ENCODE measurements around the gene SLC2A2.

The SLC2A2 gene
- total RNA-seq, result 0 reads per million in 3 donors

DNA sequence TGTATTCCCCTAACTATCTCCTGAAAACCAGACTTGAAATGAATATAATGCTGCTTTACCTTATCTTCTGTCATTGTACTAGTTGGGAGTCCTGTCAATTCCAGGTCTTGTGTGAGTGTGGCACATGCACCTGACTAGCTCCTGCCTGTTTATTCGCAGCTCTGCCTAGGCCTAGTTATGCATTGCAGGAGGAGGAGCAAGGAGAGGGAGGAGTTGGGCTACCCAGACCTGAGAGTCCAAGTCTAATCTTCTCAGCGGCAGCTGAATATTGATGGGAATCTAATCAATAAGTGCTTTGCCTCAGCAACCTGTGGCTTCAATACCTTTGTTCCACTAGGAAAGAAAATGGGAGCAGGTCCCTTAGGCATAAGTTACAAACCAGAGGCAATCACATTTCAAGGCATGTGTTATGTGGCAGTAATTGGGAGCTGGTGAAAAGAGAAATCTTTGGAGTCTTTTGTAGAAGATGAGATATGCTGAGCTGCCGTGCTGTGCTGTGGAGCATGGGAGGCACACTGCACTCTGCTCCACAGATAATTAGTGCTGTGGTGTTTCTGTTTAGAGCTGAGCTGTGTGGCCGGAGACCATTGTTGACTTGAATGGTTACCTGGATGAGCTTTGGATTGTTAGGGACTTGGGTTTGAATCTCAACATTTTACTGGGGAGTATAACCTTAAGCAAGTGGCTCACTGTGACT, at the start of gene SLC2A2:
SLC2A2 (minus strand) TSS at position 124 of the 697 bp plus-strand sequence; CDS start at position 74, 50 bp downstream.
- Histone ChIP-seq H3K4me3 (ENCODE audit: insufficient read depth, low read depth, low read length, poor library complexity, severe bottlenecking) (no peak within 1 kb of the TSS), H3K4me1 (ENCODE audit: control insufficient read depth, insufficient read depth, low read length, poor library complexity, severe bottlenecking) (no peaks in the 10 kb centered on the region), H3K27me3 (replicated peaks; ENCODE audit: control insufficient read depth, insufficient read depth, low read length, poor library complexity, severe bottlenecking) (peaks cover 6% of the 10 kb centered on the region), H3K27ac (ENCODE audit: insufficient read depth, low read length, poor library complexity, severe bottlenecking) (no peak within 1 kb of the TSS), H3K9me3 (ENCODE audit: control insufficient read depth, low read length) (no peaks in the 10 kb centered on the region), H3K36me3 (ENCODE audit: control insufficient read depth, insufficient read depth, low read length) (no peaks in the 10 kb centered on the region)
- DNase-seq, result no peak

DNA sequence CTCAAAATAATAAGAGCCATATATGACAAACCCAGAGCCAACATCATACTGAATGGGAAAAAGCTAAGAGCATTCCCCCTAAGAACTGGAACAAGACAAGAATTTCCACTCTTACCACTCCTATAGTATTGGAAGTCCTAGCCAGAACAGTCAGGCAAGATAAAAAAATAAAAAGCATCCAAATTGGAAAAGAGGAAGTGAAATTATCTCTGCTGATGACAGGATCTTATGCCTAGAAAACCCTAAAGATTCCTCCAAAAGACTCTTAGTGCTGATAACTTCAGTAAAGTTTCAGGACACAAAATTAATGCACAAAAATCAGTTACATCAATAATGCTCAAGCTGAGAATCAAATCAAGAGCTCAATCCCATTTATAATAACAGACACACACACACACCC, 45.9 kb upstream of the SLC2A2 start:
- Histone ChIP-seq H3K36me3 (ENCODE audit: control insufficient read depth, insufficient read depth, low read length) (peaks cover 52% of the 10 kb centered on the region), H3K27ac (ENCODE audit: insufficient read depth, low read length, poor library complexity, severe bottlenecking) (no peak overlapping the region), H3K4me1 (ENCODE audit: control insufficient read depth, insufficient read depth, low read length, poor library complexity, severe bottlenecking) (no peaks in the 10 kb centered on the region), H3K4me3 (ENCODE audit: insufficient read depth, low read depth, low read length, poor library complexity, severe bottlenecking) (no peak overlapping the region), H3K9me3 (ENCODE audit: control insufficient read depth, low read length) (no peaks in the 10 kb centered on the region), H3K27me3 (replicated peaks; ENCODE audit: control insufficient read depth, insufficient read depth, low read length, poor library complexity, severe bottlenecking) (no peaks in the 10 kb centered on the region)
- no peak for DNase-seq

DNA sequence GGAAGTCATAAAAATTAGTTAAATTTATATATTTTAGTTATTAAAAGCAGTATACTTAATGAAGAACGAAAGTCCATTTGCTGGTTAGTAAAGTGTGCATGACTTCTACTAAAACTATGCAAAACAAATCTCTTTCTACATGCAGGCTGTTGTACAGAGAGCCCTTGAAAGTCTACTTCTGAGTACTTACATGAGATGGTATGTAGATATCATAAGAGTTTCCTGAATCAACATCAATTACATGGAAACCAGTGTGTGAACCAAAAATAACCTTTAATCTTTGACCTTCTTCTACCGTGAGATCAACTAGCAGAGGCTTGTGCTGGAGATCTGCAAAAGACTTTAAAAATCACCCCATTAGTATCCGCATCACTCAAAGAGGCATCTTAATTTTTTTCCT, 42.1 kb upstream of the SLC2A2 start:
- Histone ChIP-seq H3K27ac (ENCODE audit: insufficient read depth, low read length, poor library complexity, severe bottlenecking) (no peak overlapping the region), H3K4me3 (ENCODE audit: insufficient read depth, low read depth, low read length, poor library complexity, severe bottlenecking) (no peak overlapping the region), H3K9me3 (ENCODE audit: control insufficient read depth, low read length) (no peaks in the 10 kb centered on the region), H3K27me3 (replicated peaks; ENCODE audit: control insufficient read depth, insufficient read depth, low read length, poor library complexity, severe bottlenecking) (no peaks in the 10 kb centered on the region), H3K4me1 (ENCODE audit: control insufficient read depth, insufficient read depth, low read length, poor library complexity, severe bottlenecking) (no peaks in the 10 kb centered on the region), H3K36me3 (ENCODE audit: control insufficient read depth, insufficient read depth, low read length) (peaks cover 61% of the 10 kb centered on the region)
- DNase-seq, result no peak

DNA sequence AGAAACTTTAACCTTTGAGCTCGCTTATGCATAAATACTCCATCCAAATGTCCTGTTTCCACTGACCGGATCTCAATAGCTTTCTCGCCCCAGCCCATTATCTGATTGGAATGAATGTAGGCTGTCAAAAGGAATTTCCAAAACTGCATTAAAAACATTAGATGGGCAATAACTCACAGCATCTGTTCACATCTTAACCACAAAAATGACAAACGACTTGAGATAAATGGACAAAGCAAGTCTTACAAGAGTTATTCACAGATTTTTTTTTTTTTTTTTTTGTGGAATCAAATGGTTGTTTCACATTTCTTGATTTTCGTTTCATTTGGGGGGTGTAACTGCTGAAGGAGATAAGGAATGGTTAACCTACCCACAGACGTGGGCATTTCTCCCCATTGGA, 39.7 kb upstream of the SLC2A2 start:
- Histone ChIP-seq H3K36me3 (ENCODE audit: control insufficient read depth, insufficient read depth, low read length) (peaks cover 57% of the 10 kb centered on the region), H3K4me1 (ENCODE audit: control insufficient read depth, insufficient read depth, low read length, poor library complexity, severe bottlenecking) (no peaks in the 10 kb centered on the region), H3K9me3 (ENCODE audit: control insufficient read depth, low read length) (no peaks in the 10 kb centered on the region), H3K27ac (ENCODE audit: insufficient read depth, low read length, poor library complexity, severe bottlenecking) (no peak overlapping the region), H3K27me3 (replicated peaks; ENCODE audit: control insufficient read depth, insufficient read depth, low read length, poor library complexity, severe bottlenecking) (no peaks in the 10 kb centered on the region), H3K4me3 (ENCODE audit: insufficient read depth, low read depth, low read length, poor library complexity, severe bottlenecking) (no peak overlapping the region)
- no peak for DNase-seq

DNA sequence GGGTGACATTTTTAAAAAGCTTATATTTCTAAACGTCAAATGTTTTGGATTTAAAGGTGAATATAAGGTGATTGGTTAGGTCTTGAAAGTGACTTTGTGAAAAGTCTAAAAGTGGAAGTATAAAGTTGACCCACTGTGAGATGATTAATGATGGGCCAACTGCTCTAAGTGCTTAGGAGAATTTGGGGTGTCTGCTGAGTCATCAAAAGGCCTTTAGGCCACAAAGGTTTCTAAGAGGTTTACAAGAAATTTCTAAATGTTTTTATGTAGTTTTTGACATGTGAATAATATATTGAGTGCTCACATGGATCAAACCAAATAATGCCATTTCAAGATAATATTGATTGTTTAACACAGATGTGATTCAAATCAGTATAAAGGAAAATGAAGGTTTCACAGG, 39.2 kb upstream of the SLC2A2 start:
- Histone ChIP-seq H3K4me1 (ENCODE audit: control insufficient read depth, insufficient read depth, low read length, poor library complexity, severe bottlenecking) (no peaks in the 10 kb centered on the region), H3K4me3 (ENCODE audit: insufficient read depth, low read depth, low read length, poor library complexity, severe bottlenecking) (no peak overlapping the region), H3K27ac (ENCODE audit: insufficient read depth, low read length, poor library complexity, severe bottlenecking) (no peak overlapping the region), H3K9me3 (ENCODE audit: control insufficient read depth, low read length) (no peaks in the 10 kb centered on the region), H3K36me3 (ENCODE audit: control insufficient read depth, insufficient read depth, low read length) (peaks cover 52% of the 10 kb centered on the region), H3K27me3 (replicated peaks; ENCODE audit: control insufficient read depth, insufficient read depth, low read length, poor library complexity, severe bottlenecking) (no peaks in the 10 kb centered on the region)
- DNase-seq, result no peak

DNA sequence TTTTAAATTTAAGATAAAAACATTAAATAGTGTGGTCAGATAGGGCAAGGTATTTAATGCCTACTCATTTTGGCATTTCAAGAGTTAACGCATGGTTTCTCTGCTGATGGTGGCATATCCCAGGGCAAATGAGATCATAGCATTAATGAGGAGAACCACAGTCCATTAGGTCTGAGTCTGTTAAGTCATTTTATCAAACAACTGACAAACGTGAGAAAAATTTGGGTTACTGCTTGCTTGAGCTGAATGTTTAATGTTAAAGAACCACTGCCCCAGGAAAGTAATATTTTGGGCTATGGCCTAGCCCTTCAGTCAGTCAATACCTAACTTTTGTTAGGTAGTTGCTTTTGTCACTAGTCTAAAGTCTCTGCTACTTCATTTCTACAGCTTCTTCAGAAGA, 37.9 kb upstream of the SLC2A2 start:
- H3K4me1 ChIP-seq (ENCODE audit: control insufficient read depth, insufficient read depth, low read length, poor library complexity, severe bottlenecking), result no peaks in the 10 kb centered on the region
- peaks cover 40% of the 10 kb centered on the region for H3K36me3 ChIP-seq (ENCODE audit: control insufficient read depth, insufficient read depth, low read length)
- no peaks in the 10 kb centered on the region for H3K9me3 ChIP-seq (ENCODE audit: control insufficient read depth, low read length)
- H3K4me3 ChIP-seq (ENCODE audit: insufficient read depth, low read depth, low read length, poor library complexity, severe bottlenecking), result no peak overlapping the region
- H3K27me3 ChIP-seq (replicated peaks; ENCODE audit: control insufficient read depth, insufficient read depth, low read length, poor library complexity, severe bottlenecking), result no peaks in the 10 kb centered on the region
- no peak for DNase-seq
- H3K27ac ChIP-seq (ENCODE audit: insufficient read depth, low read length, poor library complexity, severe bottlenecking), result no peak overlapping the region

DNA sequence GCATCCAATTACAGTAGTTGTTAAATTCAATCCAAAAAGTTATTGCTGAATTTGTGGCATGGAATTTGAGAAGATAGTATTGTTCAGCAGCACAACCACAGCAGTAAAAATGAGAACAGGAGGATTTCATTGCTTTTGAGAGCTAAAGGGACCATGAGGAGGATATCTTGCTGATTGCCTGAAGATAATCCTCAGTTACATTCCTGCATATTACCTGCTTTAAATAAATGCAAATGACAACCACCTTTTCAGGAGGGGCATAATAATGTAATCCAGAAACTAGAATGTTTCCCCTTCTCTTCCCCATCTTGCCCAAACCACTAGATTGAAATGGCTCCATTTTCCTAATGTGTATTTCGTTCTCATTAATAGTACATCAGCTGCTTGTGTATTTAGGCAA, 35.2 kb upstream of the SLC2A2 start:
- Histone ChIP-seq H3K4me1 (ENCODE audit: control insufficient read depth, insufficient read depth, low read length, poor library complexity, severe bottlenecking) (no peaks in the 10 kb centered on the region), H3K4me3 (ENCODE audit: insufficient read depth, low read depth, low read length, poor library complexity, severe bottlenecking) (no peak overlapping the region), H3K9me3 (ENCODE audit: control insufficient read depth, low read length) (no peaks in the 10 kb centered on the region), H3K36me3 (ENCODE audit: control insufficient read depth, insufficient read depth, low read length) (peaks cover 27% of the 10 kb centered on the region), H3K27ac (ENCODE audit: insufficient read depth, low read length, poor library complexity, severe bottlenecking) (no peak overlapping the region), H3K27me3 (replicated peaks; ENCODE audit: control insufficient read depth, insufficient read depth, low read length, poor library complexity, severe bottlenecking) (no peaks in the 10 kb centered on the region)
- DNase-seq, result no peak

DNA sequence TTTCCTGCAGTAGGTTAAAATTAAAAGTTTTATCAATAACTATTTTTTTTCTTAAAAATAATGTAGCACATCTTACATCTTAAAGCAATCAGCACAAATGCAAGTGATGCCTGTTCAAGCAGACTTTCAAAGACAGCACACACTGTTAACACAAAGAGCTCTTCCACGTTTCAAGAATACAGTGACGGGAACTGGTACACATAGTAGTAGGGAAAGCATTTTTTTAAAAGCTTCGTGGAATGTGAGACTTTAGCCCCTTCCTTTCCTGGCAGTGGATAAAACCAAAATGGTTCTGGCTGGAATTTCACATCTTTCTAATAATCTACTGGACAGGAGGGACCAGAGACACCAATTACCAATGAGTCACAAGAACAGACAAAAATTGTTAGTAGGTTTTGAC, 33.5 kb upstream of the SLC2A2 start:
- H3K4me1 ChIP-seq (ENCODE audit: control insufficient read depth, insufficient read depth, low read length, poor library complexity, severe bottlenecking), result no peaks in the 10 kb centered on the region
- H3K4me3 ChIP-seq (ENCODE audit: insufficient read depth, low read depth, low read length, poor library complexity, severe bottlenecking), result no peak overlapping the region
- no peak overlapping the region for H3K27ac ChIP-seq (ENCODE audit: insufficient read depth, low read length, poor library complexity, severe bottlenecking)
- H3K36me3 ChIP-seq (ENCODE audit: control insufficient read depth, insufficient read depth, low read length), result peaks cover 16% of the 10 kb centered on the region
- no peaks in the 10 kb centered on the region for H3K27me3 ChIP-seq (replicated peaks; ENCODE audit: control insufficient read depth, insufficient read depth, low read length, poor library complexity, severe bottlenecking)
- no peak for DNase-seq
- H3K9me3 ChIP-seq (ENCODE audit: control insufficient read depth, low read length), result no peaks in the 10 kb centered on the region

DNA sequence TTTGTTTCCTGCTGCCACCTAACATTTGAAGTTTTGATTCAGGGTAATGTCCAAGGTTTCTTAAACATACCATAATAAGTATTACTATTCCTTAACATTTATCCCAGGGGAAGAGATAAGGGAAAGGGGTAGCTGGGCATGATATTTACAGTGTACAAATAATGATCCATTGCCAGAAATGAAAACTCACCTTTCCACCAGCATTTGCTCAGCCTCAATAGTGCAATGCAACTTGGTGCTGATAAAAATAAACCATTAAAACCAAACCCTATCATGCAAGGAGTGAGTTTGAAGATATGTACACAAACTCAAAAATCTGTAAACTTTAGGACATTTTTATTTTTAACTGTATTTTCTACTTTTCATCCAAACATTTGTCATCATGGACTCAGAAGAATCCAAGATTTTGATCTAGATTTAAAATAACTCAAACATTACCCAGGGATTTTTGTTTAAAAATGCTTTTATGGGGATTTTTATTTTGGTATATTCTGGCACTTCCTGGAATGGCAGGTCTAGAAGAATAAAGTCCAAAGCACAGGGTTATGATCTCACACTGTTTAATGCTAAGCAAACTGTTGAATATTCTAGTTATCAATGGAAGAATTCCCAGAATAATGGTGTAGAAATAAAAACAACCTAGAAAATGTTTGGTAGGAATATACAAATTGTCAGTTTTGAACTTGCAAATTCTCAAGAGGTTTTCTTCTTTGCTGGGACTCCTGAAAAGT, 32.5 kb upstream of the SLC2A2 start:
- Histone ChIP-seq H3K27me3 (replicated peaks; ENCODE audit: control insufficient read depth, insufficient read depth, low read length, poor library complexity, severe bottlenecking) (no peaks in the 10 kb centered on the region), H3K9me3 (ENCODE audit: control insufficient read depth, low read length) (no peaks in the 10 kb centered on the region), H3K4me3 (ENCODE audit: insufficient read depth, low read depth, low read length, poor library complexity, severe bottlenecking) (no peak overlapping the region)

DNA sequence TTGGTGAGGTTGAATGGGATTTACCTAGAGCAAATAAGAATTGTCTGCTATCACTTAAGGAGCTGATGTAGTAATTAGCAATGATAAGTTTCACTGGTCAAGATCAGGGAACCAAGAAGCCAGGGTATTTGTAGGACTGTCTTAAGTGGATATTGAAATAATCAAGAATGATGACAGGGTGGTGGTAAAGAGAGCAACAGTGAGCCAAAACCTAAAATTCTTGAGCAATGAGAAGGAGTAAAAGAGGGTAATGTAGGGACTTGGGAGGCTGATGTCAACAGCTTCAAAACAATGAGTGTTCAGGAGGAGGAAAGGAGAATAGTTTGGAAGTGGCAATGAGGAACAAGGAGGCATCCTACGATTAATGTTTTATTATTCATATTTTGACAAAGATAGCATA, 31.5 kb upstream of the SLC2A2 start:
- no peaks in the 10 kb centered on the region for H3K9me3 ChIP-seq (ENCODE audit: control insufficient read depth, low read length)
- no peaks in the 10 kb centered on the region for H3K4me1 ChIP-seq (ENCODE audit: control insufficient read depth, insufficient read depth, low read length, poor library complexity, severe bottlenecking)
- DNase-seq, result no peak
- no peak overlapping the region for H3K4me3 ChIP-seq (ENCODE audit: insufficient read depth, low read depth, low read length, poor library complexity, severe bottlenecking)
- H3K36me3 ChIP-seq (ENCODE audit: control insufficient read depth, insufficient read depth, low read length), result peaks cover 5% of the 10 kb centered on the region
- no peaks in the 10 kb centered on the region for H3K27me3 ChIP-seq (replicated peaks; ENCODE audit: control insufficient read depth, insufficient read depth, low read length, poor library complexity, severe bottlenecking)
- no peak overlapping the region for H3K27ac ChIP-seq (ENCODE audit: insufficient read depth, low read length, poor library complexity, severe bottlenecking)

More for the DNA sequence above, 32.5 kb upstream of the SLC2A2 start:
- no peak overlapping the region for H3K27ac ChIP-seq (ENCODE audit: insufficient read depth, low read length, poor library complexity, severe bottlenecking)
- H3K4me1 ChIP-seq (ENCODE audit: control insufficient read depth, insufficient read depth, low read length, poor library complexity, severe bottlenecking), result no peaks in the 10 kb centered on the region
- DNase-seq, result no peak
- H3K36me3 ChIP-seq (ENCODE audit: control insufficient read depth, insufficient read depth, low read length), result peaks cover 11% of the 10 kb centered on the region
